MV-4-11 (cell line): ENCODE measurements around the gene SEZ6L2.
A peak's percentile ranks its signal among the peaks of the same experiment; 100 is the strongest.
"Not testable (repeated sequence)": the region's sequence is repeated elsewhere in the genome, so short reads cannot be mapped to it uniquely, and the experiment has no call there.

Experiments
- DNase-seq: peaks from one replicate; lab custom pipeline; 2025; lab: John Stamatoyannopoulos, UW

SEZ6L2 gene

DNA sequence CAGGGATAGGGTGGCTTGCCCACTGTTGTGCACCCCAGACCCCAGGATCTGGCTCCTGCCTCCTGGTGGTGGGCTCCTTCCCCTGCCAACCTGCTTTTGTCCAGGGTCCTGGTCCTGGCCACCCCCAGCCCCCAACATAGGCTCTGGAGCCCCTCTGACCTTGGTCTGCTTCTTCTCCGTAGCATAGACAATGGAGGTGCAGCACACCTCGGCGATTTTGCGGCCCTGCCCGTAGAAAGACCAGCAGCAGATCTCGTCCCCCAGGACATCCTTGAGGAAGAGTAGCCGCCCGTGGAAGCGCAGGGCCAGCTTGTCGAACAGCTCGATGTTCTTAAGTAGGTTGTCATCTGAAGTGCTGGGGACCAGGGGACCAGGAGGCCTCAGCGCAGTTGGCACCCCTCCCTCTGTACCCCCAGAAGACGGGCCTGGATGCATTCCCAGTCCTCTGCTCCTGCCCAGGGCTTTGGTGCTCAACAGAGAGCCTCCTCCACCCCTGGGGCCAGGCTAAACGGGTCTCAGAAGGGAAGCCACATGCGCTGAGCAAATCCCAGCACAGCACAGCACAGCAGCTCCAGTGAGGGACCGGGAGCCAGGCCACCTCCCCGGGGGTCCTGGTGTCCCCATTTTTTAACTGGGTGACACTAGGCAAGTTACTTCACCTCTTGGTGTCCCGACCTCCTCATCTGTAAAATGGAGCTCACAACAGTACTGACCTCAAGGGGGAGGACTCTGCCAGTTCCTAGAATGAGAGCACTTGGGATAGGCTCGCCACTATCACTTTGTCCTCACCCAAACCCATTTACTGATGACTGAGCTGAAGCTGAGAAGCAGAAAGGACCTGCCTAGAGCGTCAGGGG, 11.7 kb upstream of the SEZ6L2 start:
- no peak for DNase-seq

- not testable (repeated sequence) for DNase-seq
Measured at GRCh38 chr16:29909851-29910250, 10.5 kb upstream of the SEZ6L2 start.

- peak; percentile 88 for DNase-seq
Measured at GRCh38 chr16:29909391-29909790, 10.0 kb upstream of the SEZ6L2 start.

- DNase-seq, result no peak
Measured at GRCh38 chr16:29908719-29909220, 9.4 kb upstream of the SEZ6L2 start.

GRCh38 chr16:29907973-29908372, 8.6 kb upstream of the SEZ6L2 start:
- no peak for DNase-seq

DNA sequence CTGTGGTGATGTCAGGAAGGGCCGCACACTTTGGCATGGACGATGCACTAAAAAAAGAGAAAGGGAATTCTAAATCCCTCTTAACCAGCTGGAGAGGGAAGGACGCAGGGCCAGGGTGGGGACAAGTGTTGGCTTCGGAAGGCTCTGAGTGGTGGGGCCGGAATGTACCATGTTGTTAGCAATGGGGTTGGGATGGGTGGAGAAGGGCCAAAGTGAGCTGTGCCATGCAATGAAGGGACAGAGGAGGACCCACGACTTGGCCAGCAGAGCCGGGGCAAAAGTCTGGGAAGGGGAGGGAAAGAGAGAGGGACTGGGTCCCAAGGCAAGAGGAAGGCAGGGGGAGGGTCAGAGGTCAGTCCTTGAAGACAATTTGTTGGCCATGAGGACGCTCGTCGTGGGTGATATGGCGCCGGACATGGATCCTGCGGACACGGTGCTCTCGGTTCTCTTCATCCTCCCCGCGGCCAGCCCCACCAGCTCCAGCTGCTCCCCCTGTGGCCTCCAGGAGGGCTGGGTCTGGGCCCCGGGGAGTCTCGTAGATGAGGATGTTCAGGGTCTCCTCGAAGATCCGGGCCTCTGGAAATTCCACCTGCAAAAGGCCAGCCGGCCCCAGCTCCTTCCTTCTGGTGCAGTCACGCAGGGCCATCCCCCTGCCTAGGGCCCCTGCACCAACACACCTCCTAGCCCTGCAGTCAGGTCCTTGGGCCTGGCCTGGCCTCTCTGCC, 7.3 kb upstream of the SEZ6L2 start:
- DNase-seq, result no peak

- DNase-seq, result no peak
Measured at GRCh38 chr16:29905668-29906067, 6.3 kb upstream of the SEZ6L2 start.

- no peak for DNase-seq
Measured at GRCh38 chr16:29904947-29905346, 5.6 kb upstream of the SEZ6L2 start.

GRCh38 chr16:29903590-29903989, 4.2 kb upstream of the SEZ6L2 start:
- DNase-seq, result no peak

GRCh38 chr16:29901607-29901945, 2.2 kb upstream of the SEZ6L2 start:
- no peak for DNase-seq

- no peak for DNase-seq
Measured at GRCh38 chr16:29900888-29901606, 1.7 kb upstream of the SEZ6L2 start.

- DNase-seq, result peak; percentile 56
Measured at GRCh38 chr16:29900102-29900887, 945 bp upstream of the SEZ6L2 start, which contains the start of gene ASPHD1. Gene ASPHD1, plus strand, starts transcription at chr16:29900488. Its CDS starts 484 bp downstream, at chr16:29900972.

GRCh38 chr16:29898804-29899515, 390 bp downstream of the SEZ6L2 start:
- no peak for DNase-seq

DNA sequence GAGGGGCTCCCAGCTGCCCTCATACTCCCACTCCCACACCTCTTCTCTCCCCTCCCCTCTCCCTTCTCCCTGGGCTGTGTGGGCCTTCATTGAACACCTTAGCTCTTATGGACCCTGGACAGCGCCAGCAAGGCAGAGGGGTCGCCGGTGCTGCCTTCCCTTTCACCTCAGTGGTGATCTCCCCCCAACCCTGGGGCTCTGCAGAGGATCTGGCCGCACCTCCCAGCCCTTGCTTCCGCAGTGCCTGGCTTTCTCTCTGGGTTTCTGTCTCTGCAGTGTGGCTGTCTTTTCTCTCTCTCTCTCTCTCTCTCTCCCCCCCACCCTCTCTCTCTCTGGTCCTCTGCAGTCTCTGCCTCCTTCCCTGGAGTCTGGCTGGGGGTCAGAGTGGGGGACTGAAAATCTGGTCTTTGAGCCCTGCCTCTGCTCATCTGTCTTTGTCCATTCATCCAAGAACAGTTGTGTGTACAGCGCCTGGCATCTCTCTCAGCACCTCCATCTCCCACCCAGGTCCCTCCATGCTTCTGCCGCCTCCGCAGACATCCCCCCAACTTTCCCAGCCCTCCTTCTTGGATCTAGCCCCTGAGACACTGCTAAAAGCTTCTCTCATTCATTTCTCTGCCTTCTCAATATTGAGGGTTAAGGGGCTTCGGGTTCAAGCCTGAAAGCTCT, 1.1 kb downstream of the SEZ6L2 start:
- no peak for DNase-seq

- DNase-seq, result no peak
Measured at GRCh38 chr16:29897333-29897732, 2.0 kb downstream of the SEZ6L2 start.

DNA sequence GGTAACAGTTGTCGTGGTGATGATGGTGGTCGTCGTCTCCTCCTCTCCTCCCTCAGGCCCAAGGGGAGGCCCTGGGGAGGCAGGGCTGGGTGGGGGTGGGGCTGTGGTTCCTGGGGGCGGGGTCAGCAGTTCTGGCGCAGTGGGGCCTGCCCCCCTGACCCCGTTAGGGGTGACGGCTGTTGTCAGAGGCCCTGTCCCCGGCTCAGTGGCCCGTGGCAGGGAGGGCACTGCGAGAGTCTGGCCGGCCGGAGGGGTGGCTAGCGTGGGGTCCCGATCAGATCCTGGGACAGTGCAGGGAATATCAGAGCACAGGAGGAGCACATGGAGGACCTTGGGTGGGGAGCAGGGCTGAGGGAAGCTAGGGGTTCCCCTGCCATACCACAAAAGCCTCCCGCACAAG, 2.5 kb downstream of the SEZ6L2 start:
- DNase-seq, result no peak

DNA sequence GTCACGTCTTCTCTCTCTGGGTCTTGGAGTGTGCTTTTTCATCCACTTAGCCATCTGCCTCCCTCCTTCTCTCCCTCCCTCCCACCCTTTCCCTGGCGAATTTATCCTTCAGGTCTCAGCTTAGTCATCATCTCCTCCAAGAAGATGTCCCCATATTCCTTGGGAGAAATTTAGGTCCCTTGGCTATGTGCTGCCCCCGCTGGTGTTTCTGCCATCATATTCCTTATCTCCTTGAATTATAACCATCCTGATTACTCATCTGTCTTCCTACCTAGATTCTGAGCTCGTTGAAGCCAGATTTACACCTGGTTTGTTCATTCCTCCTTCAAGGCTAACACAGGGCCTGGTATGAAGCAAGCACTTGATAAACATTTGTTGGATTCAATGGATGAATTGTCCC, 5.0 kb downstream of the SEZ6L2 start:
- no peak for DNase-seq

GRCh38 chr16:29893553-29893952, 5.8 kb downstream of the SEZ6L2 start:
- no peak for DNase-seq

GRCh38 chr16:29892458-29892813, 6.9 kb downstream of the SEZ6L2 start:
- DNase-seq, result peak; percentile 69
